Activated T-cell treated with anti-CD3 and anti-CD28 coated beads, Interleukin-2, amount 50 U/mL, for 72 hours (primary cell): ENCODE data around the gene TSKS. TPM values are rescaled to one million over a fixed set of nuclear protein-coding genes. Genes with fewer than 3 reads are reported as not detected.

Experiments used
- ATAC-seq, 2 donors: fragments of 150-1000 bp; cut with Tn5 transposase; replicated peaks in 1 of 2; 2 replicates each; pipeline ENCODE4 v1.10.0; 2021; ENCODE audit warnings: moderate library complexity in 2 of 2, mild to moderate bottlenecking in 1 of 2
- DNase-seq, 2 donors: peaks; one replicate each; pipeline ENCODE4 v3.0.0; 2021 to 2022; ENCODE audit warnings: mixed read lengths in 1 of 2
- H3K27ac Mint-ChIP-seq: one replicate; pipeline ENCODE4 v1.8.0; 2022; ENCODE audit warnings: mild to moderate bottlenecking, moderate library complexity, mixed read lengths
- H3K27me3 Mint-ChIP-seq: one replicate; pipeline ENCODE4 v1.8.0; 2022; ENCODE audit warnings: low read depth, mixed read lengths
- H3K36me3 Mint-ChIP-seq, 2 donors: one replicate each; pipeline ENCODE4 v1.8.0; 2022; ENCODE audit warnings: mixed read lengths in 2 of 2, mild to moderate bottlenecking in 1 of 2; ENCODE audit not compliant: insufficient read depth in 2 of 2
- H3K4me1 Mint-ChIP-seq: one replicate; pipeline ENCODE4 v1.8.0; 2022; ENCODE audit warnings: low read depth, mixed read lengths
- H3K4me3 Mint-ChIP-seq, 2 donors: one replicate each; pipeline ENCODE4 v1.8.0; 2022; ENCODE audit warnings: mild to moderate bottlenecking in 2 of 2, mixed read lengths in 2 of 2, moderate library complexity in 2 of 2
- H3K9me3 Mint-ChIP-seq, 2 donors: one replicate each; pipeline ENCODE4 v1.8.0; 2022; ENCODE audit warnings: mixed read lengths in 2 of 2
- total RNA-seq, 2 donors: library from RNA; stranded (reverse); gene quantifications; one replicate each; pipeline ENCODE4 v1.2.3, GENCODE V29; 2022

TSKS gene
- total RNA-seq, 2 donors from 2014 or later = 0.19 to 2.4 TPM

- peaks cover 0 to 3% of the 10 kb centered on the region in 2 donors for H3K9me3 Mint-ChIP-seq
- H3K4me1 Mint-ChIP-seq = peaks cover 13% of the 10 kb centered on the region
- H3K27me3 Mint-ChIP-seq = no peaks in the 10 kb centered on the region
- DNase-seq = no peak
- no peaks in the 10 kb centered on the region for H3K36me3 Mint-ChIP-seq
- H3K4me3 Mint-ChIP-seq = peak overlapping the region in 1 of 2 donors; percentile 22
- peak in 1 of 2 donors; percentile 32 for ATAC-seq
- peak overlapping the region; percentile 3 for H3K27ac Mint-ChIP-seq
Observed at GRCh38 chr19:49716154-49716553, 47.0 kb downstream of the TSKS start.

GRCh38 chr19:49713236-49713845, 49.8 kb downstream of the TSKS start:
- no peaks in the 10 kb centered on the region for H3K27me3 Mint-ChIP-seq
- ATAC-seq (no peak), DNase-seq (no peak)
- H3K36me3 Mint-ChIP-seq = no peaks in the 10 kb centered on the region
- H3K4me1 Mint-ChIP-seq = peaks cover 13% of the 10 kb centered on the region
- peaks cover 0 to 3% of the 10 kb centered on the region in 2 donors for H3K9me3 Mint-ChIP-seq
- no peak overlapping the region for H3K27ac Mint-ChIP-seq
- no peak overlapping the region for H3K4me3 Mint-ChIP-seq

GRCh38 chr19:49712397-49712859, 50.7 kb downstream of the TSKS start:
- Mint-ChIP-seq H3K27me3 (no peaks in the 10 kb centered on the region), H3K36me3 (no peaks in the 10 kb centered on the region), H3K27ac (no peak overlapping the region), H3K4me3 (no peak overlapping the region), H3K4me1 (peaks cover 8% of the 10 kb centered on the region), H3K9me3 (peaks cover 0 to 3% of the 10 kb centered on the region in 2 donors)
- ATAC-seq = no peak
- no peak for DNase-seq

- H3K4me3 Mint-ChIP-seq = no peak overlapping the region
- DNase-seq = no peak
- no peak overlapping the region for H3K27ac Mint-ChIP-seq
- H3K36me3 Mint-ChIP-seq = no peaks in the 10 kb centered on the region
- no peaks in the 10 kb centered on the region for H3K4me1 Mint-ChIP-seq
- ATAC-seq = no peak
- H3K9me3 Mint-ChIP-seq = peaks cover 0 to 3% of the 10 kb centered on the region in 2 donors
- H3K27me3 Mint-ChIP-seq = no peaks in the 10 kb centered on the region
Observed at GRCh38 chr19:49710372-49710951, 52.6 kb downstream of the TSKS start.

GRCh38 chr19:49705919-49706318, 57.2 kb downstream of the TSKS start:
- no peak for ATAC-seq
- H3K4me3 Mint-ChIP-seq = no peak overlapping the region

GRCh38 chr19:49704888-49705642, 58.0 kb downstream of the TSKS start:
- DNase-seq = no peak
- Mint-ChIP-seq H3K4me3 (no peak overlapping the region), H3K36me3 (no peaks in the 10 kb centered on the region), H3K27me3 (no peaks in the 10 kb centered on the region), H3K9me3 (no peaks in the 10 kb centered on the region), H3K27ac (no peak overlapping the region), H3K4me1 (no peaks in the 10 kb centered on the region)
- ATAC-seq = no peak

More at GRCh38 chr19:49705919-49706318, 57.2 kb downstream of the TSKS start:
- DNase-seq = no peak
- Mint-ChIP-seq H3K27me3 (no peaks in the 10 kb centered on the region), H3K27ac (no peak overlapping the region), H3K9me3 (no peaks in the 10 kb centered on the region), H3K4me1 (no peaks in the 10 kb centered on the region), H3K36me3 (no peaks in the 10 kb centered on the region)

GRCh38 chr19:49701271-49701786, 61.8 kb downstream of the TSKS start:
- ATAC-seq (peak; percentile 26 to 65), DNase-seq (no peak)
- Mint-ChIP-seq H3K36me3 (no peaks in the 10 kb centered on the region), H3K4me1 (no peaks in the 10 kb centered on the region), H3K27ac (no peak overlapping the region), H3K27me3 (no peaks in the 10 kb centered on the region), H3K9me3 (no peaks in the 10 kb centered on the region), H3K4me3 (no peak overlapping the region)

GRCh38 chr19:49700563-49700962, 62.5 kb downstream of the TSKS start:
- Mint-ChIP-seq H3K9me3 (no peaks in the 10 kb centered on the region), H3K27ac (no peak overlapping the region), H3K27me3 (no peaks in the 10 kb centered on the region), H3K4me3 (no peak overlapping the region), H3K4me1 (no peaks in the 10 kb centered on the region), H3K36me3 (no peaks in the 10 kb centered on the region)
- ATAC-seq = peak in 1 of 2 donors; percentile 18
- no peak for DNase-seq

- Mint-ChIP-seq H3K36me3 (no peaks in the 10 kb centered on the region), H3K27me3 (no peaks in the 10 kb centered on the region), H3K9me3 (no peaks in the 10 kb centered on the region), H3K4me3 (no peak overlapping the region), H3K4me1 (no peaks in the 10 kb centered on the region), H3K27ac (no peak overlapping the region)
- ATAC-seq (no peak), DNase-seq (no peak)
Observed at GRCh38 chr19:49699364-49699763, 63.7 kb downstream of the TSKS start.

- ATAC-seq = no peak
- H3K4me3 Mint-ChIP-seq = no peak overlapping the region
- H3K9me3 Mint-ChIP-seq = no peaks in the 10 kb centered on the region
- H3K36me3 Mint-ChIP-seq = no peaks in the 10 kb centered on the region
- no peaks in the 10 kb centered on the region for H3K4me1 Mint-ChIP-seq
- H3K27ac Mint-ChIP-seq = no peak overlapping the region
- no peaks in the 10 kb centered on the region for H3K27me3 Mint-ChIP-seq
- DNase-seq = no peak
Observed at GRCh38 chr19:49696865-49697264, 66.2 kb downstream of the TSKS start.

- Mint-ChIP-seq H3K4me3 (no peak overlapping the region), H3K27me3 (peaks cover 4% of the 10 kb centered on the region), H3K36me3 (no peaks in the 10 kb centered on the region), H3K9me3 (no peaks in the 10 kb centered on the region), H3K4me1 (peaks cover 4% of the 10 kb centered on the region), H3K27ac (no peak overlapping the region)
- ATAC-seq (no peak), DNase-seq (no peak)
Observed at GRCh38 chr19:49696115-49696514, 67.0 kb downstream of the TSKS start.

GRCh38 chr19:49692147-49692506, 71.0 kb downstream of the TSKS start:
- H3K36me3 Mint-ChIP-seq = peaks cover 5 to 6% of the 10 kb centered on the region in 2 donors
- peaks cover 13% of the 10 kb centered on the region for H3K27me3 Mint-ChIP-seq
- H3K4me1 Mint-ChIP-seq = peaks cover 28% of the 10 kb centered on the region
- no peak for DNase-seq
- no peak overlapping the region for H3K27ac Mint-ChIP-seq
- ATAC-seq = no peak
- H3K9me3 Mint-ChIP-seq = no peaks in the 10 kb centered on the region
- no peak overlapping the region for H3K4me3 Mint-ChIP-seq
